Activated T-cell treated with anti-CD3 and anti-CD28 coated beads for 24 hours (primary cell): Measurements from ENCODE around the gene ARPC3.
"Not testable (repeated sequence)": the region's sequence is repeated elsewhere in the genome, so short reads cannot be mapped to it uniquely, and the experiment has no call there.

ENCODE experiments used
- DNase-seq: peaks from one replicate; pipeline ENCODE4 v3.0.0-alpha.2; 2020; ENCODE audit warnings: low read depth

Gene ARPC3

DNA sequence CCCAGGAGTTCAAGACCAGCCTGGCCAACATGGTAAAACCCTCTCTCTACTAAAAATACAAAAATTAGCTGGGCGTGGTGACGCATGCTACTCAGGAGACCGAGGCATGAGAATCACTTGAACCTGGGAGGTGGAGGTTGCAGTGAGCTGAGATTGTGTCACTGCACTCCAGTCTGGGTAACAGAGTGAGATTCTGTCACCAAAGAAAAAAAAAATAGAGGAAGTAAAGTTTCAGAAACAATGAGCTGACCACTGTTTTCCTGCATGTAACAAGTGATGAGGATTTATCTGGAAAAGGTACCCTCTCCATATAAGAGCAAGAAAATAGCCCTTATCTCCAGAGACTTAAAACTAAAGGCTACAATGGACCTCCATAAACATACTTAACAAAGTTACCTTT lies 33.0 kb downstream of the ARPC3 start:
- not testable (repeated sequence) for DNase-seq

GRCh38 chr12:110410086-110410485 lies 40.1 kb downstream of the ARPC3 start:
- not testable (repeated sequence) for DNase-seq

- not testable (repeated sequence) for DNase-seq
Measured at GRCh38 chr12:110405126-110405662, 44.9 kb downstream of the ARPC3 start.

- DNase-seq: peak; percentile 73
Measured at GRCh38 chr12:110403976-110404682, 46.0 kb downstream of the ARPC3 start.

GRCh38 chr12:110403146-110403975 lies 46.8 kb downstream of the ARPC3 start, which contains the start of gene ANAPC7:
Gene ANAPC7 (minus strand): TSS chr12:110403708. CDS start chr12:110403627, 81 bp downstream.
- peak; percentile 79 for DNase-seq
